Measurements from ENCODE around the gene POP7.
"Not testable (repeated sequence)": the region's sequence is repeated elsewhere in the genome, so short reads cannot be mapped to it uniquely, and the experiment has no call there.

The POP7 gene

DNA sequence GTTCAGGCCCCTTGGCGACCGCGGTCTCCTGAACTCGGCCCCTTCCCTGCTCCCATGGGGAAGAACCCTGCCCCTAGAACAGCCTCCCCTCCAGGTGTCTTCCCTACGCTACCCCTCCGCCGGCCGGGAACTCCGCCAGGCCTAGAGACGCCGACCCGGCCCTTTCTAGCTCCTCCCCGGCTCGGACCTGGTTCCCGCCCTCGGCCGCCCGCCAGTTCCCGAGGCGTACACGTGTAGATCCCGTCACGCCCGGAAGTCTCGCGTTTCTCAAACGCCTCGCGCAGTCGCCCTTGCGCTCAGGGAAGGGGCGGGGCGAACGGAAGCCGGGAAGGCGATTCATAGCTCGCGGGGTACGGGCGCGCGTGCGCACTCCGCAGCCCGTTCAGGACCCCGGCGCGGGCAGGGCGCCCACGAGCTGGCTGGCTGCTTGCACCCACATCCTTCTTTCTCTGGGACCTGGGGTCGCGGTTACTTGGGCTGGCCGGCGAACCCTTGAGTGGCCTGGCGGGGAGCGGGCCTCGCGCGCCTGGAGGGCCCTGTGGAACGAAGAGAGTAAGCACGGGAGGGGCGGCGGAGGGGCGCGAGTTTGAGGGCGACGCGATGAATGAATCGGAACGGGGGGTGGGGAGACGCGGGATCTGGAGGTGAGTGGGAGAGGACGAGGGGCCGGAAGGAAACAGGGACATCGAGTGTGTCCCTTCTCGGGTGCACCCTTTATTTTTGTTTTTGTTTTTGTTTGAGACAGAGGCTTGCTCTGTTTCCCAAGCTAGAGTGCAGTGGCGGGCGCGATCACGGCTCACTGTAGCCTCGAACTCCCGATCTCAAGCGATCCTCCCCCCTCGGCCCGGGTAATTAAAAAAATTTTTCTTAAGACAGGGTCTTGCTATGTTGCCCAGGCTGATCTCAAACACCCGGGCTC, at the start of gene POP7:
TSS of gene POP7 (plus strand) at position 369 of the 919 bp plus-strand sequence. CDS start 710 bp downstream, outside the sequence.
- H3K36me3 ChIP-seq (ENCODE audit: control insufficient read depth in 1 of 2, insufficient read depth in 2 of 2, low read length in 2 of 2) = peaks cover 0 to 4% of the 10 kb centered on the region in 2 donors
- peak within 1 kb of the TSS; percentile 72 to 92 for H3K4me3 ChIP-seq (ENCODE audit: low read depth in 1 of 2, low read length in 2 of 2)
- no peaks in the 10 kb centered on the region for H3K9me3 ChIP-seq (ENCODE audit: control insufficient read depth in 1 of 2, low read length in 2 of 2)

GRCh38 chr7:100662194-100662776, 43.6 kb upstream of the POP7 start:
- not testable (repeated sequence) for H3K4me3 ChIP-seq (ENCODE audit: low read depth in 1 of 2, low read length in 2 of 2); H3K36me3 ChIP-seq (ENCODE audit: control insufficient read depth in 1 of 2, insufficient read depth in 2 of 2, low read length in 2 of 2); H3K9me3 ChIP-seq (ENCODE audit: control insufficient read depth in 1 of 2, low read length in 2 of 2); H3K27me3 ChIP-seq (ENCODE audit: low read depth, low read length); H3K27ac ChIP-seq (ENCODE audit: low read length); H3K4me1 ChIP-seq (ENCODE audit: control insufficient read depth in 1 of 2, insufficient read depth in 2 of 2, low read length in 2 of 2)

More for the DNA sequence above, at the start of gene POP7:
- Histone ChIP-seq H3K27me3 (ENCODE audit: low read depth, low read length) (no peaks in the 10 kb centered on the region), H3K4me1 (ENCODE audit: control insufficient read depth in 1 of 2, insufficient read depth in 2 of 2, low read length in 2 of 2) (peaks cover 6 to 16% of the 10 kb centered on the region in 2 donors), H3K27ac (ENCODE audit: low read length) (peak within 1 kb of the TSS; percentile 85)

DNA sequence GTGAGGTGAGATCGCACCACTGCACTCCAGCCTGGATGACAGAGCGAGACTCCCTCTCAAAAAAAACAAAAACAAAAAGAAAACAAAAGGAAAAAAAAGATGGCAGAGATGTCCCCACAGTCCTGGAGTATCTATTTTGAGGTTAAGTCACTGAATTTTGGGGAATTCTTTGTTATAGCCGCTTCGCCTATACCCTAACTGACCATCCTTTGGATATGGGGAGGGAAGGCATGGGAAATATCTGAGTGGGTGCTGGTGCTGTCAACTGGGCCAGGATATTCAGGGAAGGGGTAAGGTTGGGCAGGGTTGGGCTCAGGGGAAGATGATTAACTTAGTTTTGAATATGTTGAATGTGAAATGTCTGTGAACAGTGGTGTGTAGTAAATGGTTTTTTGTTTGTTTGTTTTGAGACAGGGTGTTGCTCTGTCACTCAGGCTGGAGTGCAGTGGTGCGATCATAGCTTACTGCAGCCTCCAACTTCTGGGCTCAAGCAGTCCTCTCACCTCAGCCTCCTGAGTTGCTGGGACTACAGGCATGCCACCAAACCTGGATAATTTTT, 40.7 kb upstream of the POP7 start:
- no peaks in the 10 kb centered on the region for H3K4me1 ChIP-seq (ENCODE audit: control insufficient read depth in 1 of 2, insufficient read depth in 2 of 2, low read length in 2 of 2)
- H3K9me3 ChIP-seq (ENCODE audit: control insufficient read depth in 1 of 2, low read length in 2 of 2) = no peaks in the 10 kb centered on the region
- H3K36me3 ChIP-seq (ENCODE audit: control insufficient read depth in 1 of 2, insufficient read depth in 2 of 2, low read length in 2 of 2) = no peaks in the 10 kb centered on the region
- H3K27ac ChIP-seq (ENCODE audit: low read length) = no peak overlapping the region
- H3K4me3 ChIP-seq (ENCODE audit: low read depth in 1 of 2, low read length in 2 of 2) = no peak overlapping the region
- H3K27me3 ChIP-seq (ENCODE audit: low read depth, low read length) = no peaks in the 10 kb centered on the region

DNA sequence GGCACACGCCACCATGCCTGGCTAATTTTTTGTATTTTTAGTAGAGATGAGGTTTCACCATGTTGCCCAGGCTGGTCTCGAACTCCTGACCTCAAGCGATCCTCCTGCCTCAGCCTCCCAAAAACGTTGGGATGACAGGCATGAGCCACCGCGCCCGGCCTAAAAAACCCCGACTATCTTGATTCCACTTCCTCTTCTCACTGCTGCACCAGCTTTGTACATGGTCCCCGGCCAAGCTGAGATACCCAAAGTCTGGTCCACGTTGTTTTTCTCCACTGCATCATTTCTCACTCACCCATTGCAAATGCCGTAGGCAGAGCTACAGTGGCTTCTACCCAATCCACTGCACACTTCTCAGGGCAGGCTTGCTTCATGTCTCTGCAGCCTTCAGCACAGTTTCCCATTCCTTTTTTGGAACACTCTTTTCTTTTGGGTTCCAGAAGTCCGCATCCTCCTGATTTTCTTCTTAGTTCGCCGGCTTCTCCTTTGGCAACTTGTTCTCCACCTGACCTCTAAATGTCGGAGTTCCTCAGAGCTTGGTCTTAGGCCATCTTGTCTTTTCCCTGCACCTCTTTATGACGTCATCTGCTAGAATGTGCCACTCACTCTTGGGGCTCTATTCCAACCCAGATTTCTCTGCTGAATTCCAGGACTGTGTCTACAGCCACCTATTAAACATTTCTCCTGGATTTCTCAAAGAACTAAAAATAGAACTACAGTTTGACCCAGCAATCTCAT, 38.4 kb upstream of the POP7 start:
- Histone ChIP-seq H3K4me1 (ENCODE audit: control insufficient read depth in 1 of 2, insufficient read depth in 2 of 2, low read length in 2 of 2) (no peaks in the 10 kb centered on the region), H3K9me3 (ENCODE audit: control insufficient read depth in 1 of 2, low read length in 2 of 2) (no peaks in the 10 kb centered on the region), H3K27me3 (ENCODE audit: low read depth, low read length) (no peaks in the 10 kb centered on the region), H3K27ac (ENCODE audit: low read length) (no peak overlapping the region), H3K4me3 (ENCODE audit: low read depth in 1 of 2, low read length in 2 of 2) (no peak overlapping the region), H3K36me3 (ENCODE audit: control insufficient read depth in 1 of 2, insufficient read depth in 2 of 2, low read length in 2 of 2) (no peaks in the 10 kb centered on the region)

DNA sequence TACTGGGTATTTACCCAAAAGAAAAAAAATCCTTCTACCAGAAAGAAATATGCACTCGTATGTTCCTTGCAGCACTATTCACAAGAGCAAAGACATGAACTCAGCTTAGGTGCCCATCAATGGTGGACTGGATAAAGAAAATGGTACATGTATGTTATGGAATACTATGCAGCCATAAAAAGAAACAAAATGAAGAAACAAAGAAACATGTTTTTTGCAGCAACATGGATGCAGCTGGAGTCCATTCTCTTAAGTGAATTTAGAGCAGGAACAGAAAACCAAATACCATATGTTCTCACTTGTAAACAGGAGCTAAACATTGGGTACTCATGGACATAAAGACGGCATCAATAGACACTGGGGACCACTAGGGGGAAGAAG, 37.9 kb upstream of the POP7 start:
- Histone ChIP-seq H3K36me3 (ENCODE audit: control insufficient read depth in 1 of 2, insufficient read depth in 2 of 2, low read length in 2 of 2) (no peaks in the 10 kb centered on the region), H3K27ac (ENCODE audit: low read length) (no peak overlapping the region), H3K4me3 (ENCODE audit: low read depth in 1 of 2, low read length in 2 of 2) (no peak overlapping the region), H3K27me3 (ENCODE audit: low read depth, low read length) (no peaks in the 10 kb centered on the region), H3K9me3 (ENCODE audit: control insufficient read depth in 1 of 2, low read length in 2 of 2) (no peaks in the 10 kb centered on the region), H3K4me1 (ENCODE audit: control insufficient read depth in 1 of 2, insufficient read depth in 2 of 2, low read length in 2 of 2) (no peaks in the 10 kb centered on the region)

GRCh38 chr7:100669106-100669505, 36.8 kb upstream of the POP7 start:
- not testable (repeated sequence) for H3K4me1 ChIP-seq (ENCODE audit: control insufficient read depth in 1 of 2, insufficient read depth in 2 of 2, low read length in 2 of 2); H3K4me3 ChIP-seq (ENCODE audit: low read depth in 1 of 2, low read length in 2 of 2); H3K27ac ChIP-seq (ENCODE audit: low read length); H3K36me3 ChIP-seq (ENCODE audit: control insufficient read depth in 1 of 2, insufficient read depth in 2 of 2, low read length in 2 of 2); H3K9me3 ChIP-seq (ENCODE audit: control insufficient read depth in 1 of 2, low read length in 2 of 2); H3K27me3 ChIP-seq (ENCODE audit: low read depth, low read length)

DNA sequence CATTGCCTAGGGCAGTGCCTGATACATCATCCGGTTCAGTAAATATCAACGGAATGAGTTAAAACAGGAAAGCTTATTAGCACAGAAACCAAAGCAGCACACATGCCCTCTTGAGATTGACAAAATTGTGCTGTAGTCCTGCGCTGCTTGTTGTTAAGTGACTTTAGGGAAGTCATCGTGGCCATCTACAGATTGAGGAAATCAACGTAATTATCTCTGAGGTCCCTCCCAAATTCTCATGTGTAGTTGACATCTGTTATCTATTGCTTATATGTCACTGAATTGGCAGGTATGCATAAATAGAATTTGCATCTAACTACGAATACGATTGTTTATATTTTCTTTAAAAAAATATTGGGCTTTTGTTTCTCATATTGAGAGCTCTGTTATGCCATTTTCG, 35.8 kb upstream of the POP7 start:
- H3K27ac ChIP-seq (ENCODE audit: low read length) = no peak overlapping the region
- no peaks in the 10 kb centered on the region for H3K36me3 ChIP-seq (ENCODE audit: control insufficient read depth in 1 of 2, insufficient read depth in 2 of 2, low read length in 2 of 2)
- no peaks in the 10 kb centered on the region for H3K9me3 ChIP-seq (ENCODE audit: control insufficient read depth in 1 of 2, low read length in 2 of 2)
- H3K4me3 ChIP-seq (ENCODE audit: low read depth in 1 of 2, low read length in 2 of 2) = no peak overlapping the region
- H3K27me3 ChIP-seq (ENCODE audit: low read depth, low read length) = no peaks in the 10 kb centered on the region
- H3K4me1 ChIP-seq (ENCODE audit: control insufficient read depth in 1 of 2, insufficient read depth in 2 of 2, low read length in 2 of 2) = no peaks in the 10 kb centered on the region

GRCh38 chr7:100671353-100672327, 34.3 kb upstream of the POP7 start:
- H3K27ac ChIP-seq (ENCODE audit: low read length) = no peak overlapping the region
- peaks cover 0 to 3% of the 10 kb centered on the region in 2 donors for H3K36me3 ChIP-seq (ENCODE audit: control insufficient read depth in 1 of 2, insufficient read depth in 2 of 2, low read length in 2 of 2)
- H3K27me3 ChIP-seq (ENCODE audit: low read depth, low read length) = no peaks in the 10 kb centered on the region
- H3K4me3 ChIP-seq (ENCODE audit: low read depth in 1 of 2, low read length in 2 of 2) = no peak overlapping the region
- H3K4me1 ChIP-seq (ENCODE audit: control insufficient read depth in 1 of 2, insufficient read depth in 2 of 2, low read length in 2 of 2) = peaks cover 0 to 6% of the 10 kb centered on the region in 2 donors
- no peaks in the 10 kb centered on the region for H3K9me3 ChIP-seq (ENCODE audit: control insufficient read depth in 1 of 2, low read length in 2 of 2)

DNA sequence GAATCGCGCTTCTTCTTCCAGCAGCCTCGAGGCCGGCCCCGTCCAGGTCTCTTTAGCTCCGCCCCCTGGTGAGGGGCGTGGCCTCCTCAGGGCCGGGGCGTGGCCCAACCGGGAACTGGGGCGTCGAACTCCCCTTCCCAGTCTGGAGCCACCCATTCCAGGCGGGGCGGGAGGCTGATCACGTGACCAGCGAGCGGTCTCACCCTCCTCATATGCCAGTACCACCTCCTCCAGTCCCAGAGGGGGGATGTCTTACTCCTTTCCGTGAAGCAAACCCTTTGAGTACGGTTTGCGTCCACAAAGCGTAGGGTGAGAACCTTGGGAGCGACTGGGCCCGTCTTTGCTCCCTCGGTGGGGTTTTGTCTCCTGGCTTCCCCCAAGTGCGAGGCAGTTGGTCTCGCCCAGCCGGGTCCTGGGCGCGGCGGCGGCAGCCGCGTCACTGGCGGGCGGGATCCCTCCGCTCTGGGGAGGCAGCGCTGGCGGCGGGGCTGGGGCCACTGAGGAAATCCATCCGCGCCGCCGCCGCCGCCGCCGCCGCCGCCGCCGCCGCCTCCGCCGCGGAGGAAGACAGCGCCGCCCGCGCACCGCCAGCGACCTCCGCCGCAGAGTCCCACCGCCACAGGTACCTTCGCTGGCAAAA, 32.5 kb upstream of the POP7 start, which contains the start of gene GNB2:
TSS of gene GNB2 (plus strand) at position 439 of the 640 bp plus-strand sequence. CDS start 2,526 bp downstream, outside the sequence.
- Histone ChIP-seq H3K27ac (ENCODE audit: low read length) (peak within 1 kb of the TSS; percentile 93), H3K9me3 (ENCODE audit: control insufficient read depth in 1 of 2, low read length in 2 of 2) (no peaks in the 10 kb centered on the region), H3K4me3 (ENCODE audit: low read depth in 1 of 2, low read length in 2 of 2) (peak within 1 kb of the TSS; percentile 73 to 98), H3K36me3 (ENCODE audit: control insufficient read depth in 1 of 2, insufficient read depth in 2 of 2, low read length in 2 of 2) (peaks cover 16 to 18% of the 10 kb centered on the region in 2 donors), H3K27me3 (ENCODE audit: low read depth, low read length) (no peaks in the 10 kb centered on the region), H3K4me1 (ENCODE audit: control insufficient read depth in 1 of 2, insufficient read depth in 2 of 2, low read length in 2 of 2) (peaks cover 0 to 8% of the 10 kb centered on the region in 2 donors)

DNA sequence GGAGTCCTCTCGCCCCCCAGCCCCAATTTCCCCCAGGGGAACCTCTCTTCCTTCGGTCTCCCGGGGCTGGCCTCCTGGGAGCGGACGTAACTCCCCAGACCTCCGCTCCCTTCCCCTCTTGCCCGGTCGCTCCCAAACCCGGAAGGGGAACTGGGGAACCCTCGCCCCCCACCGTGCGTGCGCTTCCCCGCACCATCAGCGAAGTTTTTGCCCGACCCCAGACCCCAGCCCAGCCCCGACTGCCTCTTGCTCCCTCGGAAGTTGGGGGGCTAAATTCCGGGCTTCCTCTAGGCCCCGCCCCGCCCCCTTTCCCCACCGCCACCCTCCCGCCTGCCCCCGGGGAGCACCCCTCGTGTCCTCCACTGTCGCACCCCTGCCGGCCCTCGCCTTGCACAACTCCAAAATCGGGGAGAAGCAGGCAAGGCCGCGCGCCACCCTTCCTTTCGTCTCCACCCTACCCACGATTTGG, 31.9 kb upstream of the POP7 start:
- H3K4me3 ChIP-seq (ENCODE audit: low read depth in 1 of 2, low read length in 2 of 2) = peak overlapping the region; percentile 73 to 98
- no peaks in the 10 kb centered on the region for H3K27me3 ChIP-seq (ENCODE audit: low read depth, low read length)
- H3K36me3 ChIP-seq (ENCODE audit: control insufficient read depth in 1 of 2, insufficient read depth in 2 of 2, low read length in 2 of 2) = peaks cover 16 to 23% of the 10 kb centered on the region in 2 donors
- peaks cover 0 to 8% of the 10 kb centered on the region in 2 donors for H3K4me1 ChIP-seq (ENCODE audit: control insufficient read depth in 1 of 2, insufficient read depth in 2 of 2, low read length in 2 of 2)
- peak overlapping the region; percentile 85 for H3K27ac ChIP-seq (ENCODE audit: low read length)
- no peaks in the 10 kb centered on the region for H3K9me3 ChIP-seq (ENCODE audit: control insufficient read depth in 1 of 2, low read length in 2 of 2)
